GM23338 (cell line): ENCODE data around the gene EPHA5.
"Not testable (repeated sequence)": the region's sequence is repeated elsewhere in the genome, so short reads cannot be mapped to it uniquely, and the experiment has no call there.

ENCODE experiments used
- CREB1 ChIP-seq: fragments of 250-450 bp; sonication (Bioruptor Pico); IDR thresholded peaks from 2 replicates; pipeline ENCODE4 v1.5.0; 2020; ENCODE audit warnings: low read depth, mild to moderate bottlenecking, moderate library complexity
- CTCF ChIP-seq, 2 experiments: fragments of 200-600 bp in 1 of 2; sonication (generic) in 1 of 2; conservative IDR thresholded peaks; 2 replicates each; pipeline versions ENCODE4 v1.5.1 to v1.6.1; 2016 to 2017; ENCODE audit warnings: antibody characterized with exemption in 2 of 2, low read depth in 2 of 2, mild to moderate bottlenecking in 2 of 2, moderate library complexity in 1 of 2
- ETS1 ChIP-seq: IDR thresholded peaks from 2 replicates; pipeline ENCODE4 v1.6.1; 2016; ENCODE audit warnings: antibody characterized with exemption
- EZH2 ChIP-seq: fragments of 200-600 bp; sonication (generic); IDR thresholded peaks from one replicate; pipeline ENCODE4 v1.8.0; 2017; ENCODE audit warnings: antibody characterized with exemption, mild to moderate bottlenecking, low read depth; ENCODE audit not compliant: unreplicated experiment
- EZH2phosphoT487 ChIP-seq: fragments of 200-600 bp; sonication (generic); IDR thresholded peaks from one replicate; pipeline ENCODE4 v1.8.1; 2018; ENCODE audit warnings: antibody characterized with exemption; ENCODE audit not compliant: unreplicated experiment
- JUNB ChIP-seq: IDR thresholded peaks from one replicate; pipeline ENCODE4 v1.6.1; 2016; ENCODE audit warnings: antibody characterized with exemption; ENCODE audit not compliant: unreplicated experiment
- NANOG ChIP-seq: IDR thresholded peaks from 2 replicates; pipeline ENCODE4 v1.6.1; 2016; ENCODE audit warnings: antibody characterized with exemption, borderline replicate concordance
- POLR2AphosphoS5 ChIP-seq: IDR thresholded peaks from 2 replicates; pipeline ENCODE4 v1.6.1; 2016; ENCODE audit warnings: antibody characterized with exemption, low read depth
- REST ChIP-seq: IDR thresholded peaks from one replicate; pipeline ENCODE4 v1.6.1; 2018; ENCODE audit warnings: antibody characterized with exemption; ENCODE audit not compliant: unreplicated experiment
- STAT1 ChIP-seq: IDR thresholded peaks from one replicate; pipeline ENCODE4 v1.6.1; 2016; ENCODE audit warnings: antibody characterized with exemption; ENCODE audit not compliant: unreplicated experiment
- ZNF114 ChIP-seq: fragments of 250-450 bp; sonication (Bioruptor Pico); IDR thresholded peaks from 2 replicates; pipeline ENCODE4 v1.5.0; 2020; ENCODE audit warnings: mild to moderate bottlenecking, moderate library complexity
- ZNF331 ChIP-seq: fragments of 250-450 bp; sonication (Bioruptor Pico); IDR thresholded peaks from 2 replicates; pipeline ENCODE4 v1.5.0; 2020; ENCODE audit warnings: low read depth, mild to moderate bottlenecking, moderate library complexity
- ZNF462 ChIP-seq: fragments of 250-450 bp; sonication (Bioruptor Pico); IDR thresholded peaks from 2 replicates; pipeline ENCODE4 v1.5.0; 2020; ENCODE audit warnings: mild to moderate bottlenecking, moderate library complexity

- TF ChIP-seq ZNF331 (CRISPR knock-in tag); CTCF (conservative IDR thresholded peaks at IDR 0.05; ENCODE audit: low read depth in 2 of 2); POLR2AphosphoS5; REST; CREB1 (CRISPR knock-in tag); EZH2phosphoT487; EZH2; STAT1; ZNF114; NANOG; JUNB; ZNF462 (CRISPR knock-in tag); ETS1: not testable (repeated sequence)
These were observed 361.7 kb downstream of the EPHA5 start for GRCh38 chr4:65308626-65309025.
